ENCODE measurements around the gene CACNA1S.

The CACNA1S gene

DNA sequence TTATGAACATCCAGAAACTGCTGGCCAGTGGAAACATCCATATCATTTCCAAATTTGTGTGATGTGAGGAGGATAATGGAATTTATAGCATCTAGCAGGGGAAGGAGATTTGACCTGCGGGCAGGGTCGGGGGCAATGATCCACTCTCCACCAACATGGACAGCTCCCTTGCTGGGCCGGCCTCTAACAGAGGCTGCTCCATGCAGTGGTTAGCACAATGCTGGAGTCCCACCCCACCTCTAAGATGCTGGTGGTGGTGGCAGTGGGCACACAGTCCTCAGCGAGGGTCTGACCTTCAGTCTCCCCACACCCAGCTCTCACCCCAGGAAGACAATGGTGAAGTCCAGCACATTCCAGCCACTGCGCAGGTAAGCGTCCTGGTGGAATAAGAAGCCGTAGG lies 18.7 kb downstream of the CACNA1S start:
- no peak for DNase-seq (ENCODE audit: low read depth in 3 of 3)

DNA sequence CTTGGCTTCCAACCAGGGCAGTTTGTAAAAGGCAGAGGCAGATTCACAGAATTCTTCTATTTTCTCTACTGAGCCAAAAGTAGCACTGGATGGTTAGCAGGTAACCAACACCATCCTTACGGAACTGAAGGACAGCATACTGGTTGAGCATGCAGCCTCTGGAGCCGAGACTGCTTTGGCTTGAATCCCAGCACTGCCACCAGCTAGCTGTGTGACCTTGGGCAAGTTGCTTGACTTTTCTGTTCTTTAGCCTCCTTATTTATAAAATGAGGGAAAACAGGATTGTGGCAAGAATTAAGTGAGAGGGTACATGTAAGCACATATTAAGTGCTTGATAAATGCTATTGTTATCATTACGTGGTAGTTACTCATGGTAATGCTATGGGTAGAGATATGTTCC lies 19.5 kb downstream of the CACNA1S start:
- no peak for DNase-seq (ENCODE audit: low read depth in 3 of 3)

GRCh38 chr1:201091256-201091655 lies 21.0 kb downstream of the CACNA1S start:
- DNase-seq (ENCODE audit: low read depth in 3 of 3), result no peak

- no peak for DNase-seq (ENCODE audit: low read depth in 3 of 3)
Observed at GRCh38 chr1:201090541-201090940, 21.7 kb downstream of the CACNA1S start.

DNA sequence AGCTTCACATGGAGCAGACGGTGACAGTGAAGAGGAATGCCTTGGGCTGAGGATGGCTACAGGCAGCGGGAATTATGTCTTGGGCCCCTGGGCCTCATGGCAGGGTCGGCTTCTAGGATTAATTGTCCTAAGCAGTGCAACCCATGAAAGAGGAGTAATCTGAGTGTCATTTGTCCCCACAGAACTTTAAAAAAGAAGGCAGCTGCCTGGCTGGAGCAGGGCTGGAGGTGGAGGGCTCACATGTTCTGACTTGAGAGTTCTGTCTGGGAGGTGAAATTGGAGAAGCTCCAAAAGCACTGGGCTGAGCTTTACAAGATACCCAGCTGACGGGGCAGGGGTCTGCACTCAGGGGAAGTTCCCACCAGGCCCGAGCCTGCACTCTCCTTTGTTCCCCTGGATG lies 22.6 kb downstream of the CACNA1S start:
- DNase-seq (ENCODE audit: low read depth in 3 of 3), result no peak

DNA sequence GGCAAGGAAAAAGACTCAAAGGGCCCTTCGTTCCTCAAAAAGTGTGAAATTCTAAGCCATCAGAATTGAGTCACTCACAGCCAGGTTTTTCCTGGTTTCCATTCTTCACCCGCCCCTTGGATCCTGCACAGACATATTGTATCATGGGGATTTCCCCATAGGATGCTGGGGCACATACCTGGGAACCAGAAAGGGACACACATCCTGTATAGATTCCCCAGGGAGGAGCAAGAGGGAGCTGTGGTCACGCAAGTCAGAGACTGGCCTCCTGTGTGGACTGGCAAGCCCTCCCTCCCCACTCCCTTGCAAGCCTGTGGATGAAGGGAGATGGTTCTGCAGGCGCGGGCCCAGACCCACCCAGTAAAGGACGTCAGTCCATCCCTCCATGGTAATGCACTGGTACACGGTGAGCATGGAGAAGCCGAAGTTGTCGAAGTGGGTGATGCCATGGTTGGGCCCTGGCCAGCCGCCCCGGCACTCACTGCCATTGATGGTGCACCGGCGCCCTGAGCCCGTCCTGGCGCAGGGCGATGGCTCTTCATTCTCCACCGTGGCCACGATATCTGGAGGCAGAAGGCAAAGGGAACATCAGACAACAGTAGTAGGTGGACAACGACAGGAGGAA lies 23.2 kb downstream of the CACNA1S start:
- DNase-seq (ENCODE audit: low read depth in 3 of 3), result no peak

- DNase-seq (ENCODE audit: low read depth in 3 of 3), result no peak
Observed at GRCh38 chr1:201088395-201088794, 23.8 kb downstream of the CACNA1S start.

- DNase-seq (ENCODE audit: low read depth in 3 of 3), result peak; percentile 9 to 13 (median 13)
Observed at GRCh38 chr1:201085902-201086735, 26.1 kb downstream of the CACNA1S start.

DNA sequence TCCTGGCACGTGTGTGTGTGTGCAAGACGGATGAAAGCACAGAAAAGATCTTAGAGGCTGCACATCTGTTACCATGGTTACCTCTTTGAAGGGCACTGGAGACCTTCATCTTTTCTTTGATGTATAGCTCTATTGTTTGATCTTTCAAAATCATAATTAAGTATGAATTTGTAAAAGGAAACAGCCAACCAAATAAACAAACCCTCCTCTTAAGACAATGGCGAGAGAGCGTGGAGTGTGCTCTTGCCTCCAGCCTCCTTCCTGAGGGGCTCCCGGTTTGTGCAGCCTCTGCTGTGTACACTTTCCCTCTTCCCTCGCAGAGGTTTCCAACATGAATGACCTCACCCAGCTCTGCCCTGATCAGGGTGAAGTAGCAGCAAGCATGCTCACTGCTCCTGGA lies 27.9 kb downstream of the CACNA1S start:
- no peak for DNase-seq (ENCODE audit: low read depth in 3 of 3)

GRCh38 chr1:201083741-201084140 lies 28.5 kb downstream of the CACNA1S start:
- no peak for DNase-seq (ENCODE audit: low read depth in 3 of 3)

- no peak for DNase-seq (ENCODE audit: low read depth in 3 of 3)
Observed at GRCh38 chr1:201080135-201080534, 32.1 kb downstream of the CACNA1S start.

DNA sequence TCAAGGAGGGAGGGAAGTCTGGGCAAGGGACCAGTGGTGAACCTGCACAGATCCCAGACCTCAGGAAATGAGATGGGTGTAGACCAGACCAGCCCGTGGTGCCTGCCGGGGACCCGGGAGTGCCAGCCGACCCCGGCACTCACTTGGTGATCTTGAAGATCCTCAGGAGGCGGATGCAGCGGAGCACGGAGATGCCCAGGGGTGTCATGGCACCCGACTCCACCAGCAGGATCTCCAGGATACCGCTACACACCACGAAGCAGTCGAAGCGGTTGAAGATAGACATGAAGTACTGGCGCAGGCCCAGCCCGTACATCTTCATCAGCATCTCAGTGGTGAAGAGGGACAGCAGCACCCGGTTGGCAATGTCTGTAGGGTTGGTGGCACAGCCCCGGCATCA lies 34.5 kb downstream of the CACNA1S start:
- DNase-seq (ENCODE audit: low read depth in 3 of 3), result no peak

DNA sequence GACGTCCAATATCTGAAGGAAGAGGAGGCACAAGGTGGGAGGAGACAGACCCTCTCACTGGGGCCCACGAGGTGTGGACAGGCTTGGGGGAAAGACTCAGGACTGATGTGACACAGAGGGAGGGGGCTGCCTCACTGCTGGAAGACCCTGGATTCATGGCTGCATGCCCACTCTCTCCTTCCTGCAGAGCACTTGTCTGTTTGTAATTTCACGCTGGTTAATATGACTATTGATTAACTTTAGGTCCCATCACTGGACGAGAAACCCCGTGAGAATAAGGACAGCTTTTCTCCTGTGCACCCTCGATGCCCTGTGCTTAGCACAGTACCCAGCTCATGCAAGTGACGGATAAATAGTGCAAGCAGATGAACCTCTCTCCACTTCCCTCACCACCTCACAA lies 35.1 kb downstream of the CACNA1S start:
- DNase-seq (ENCODE audit: low read depth in 3 of 3), result no peak

GRCh38 chr1:201076092-201076491 lies 36.1 kb downstream of the CACNA1S start:
- no peak for DNase-seq (ENCODE audit: low read depth in 3 of 3)

- no peak for DNase-seq (ENCODE audit: low read depth in 3 of 3)
Observed at GRCh38 chr1:201074018-201074417, 38.2 kb downstream of the CACNA1S start.

DNA sequence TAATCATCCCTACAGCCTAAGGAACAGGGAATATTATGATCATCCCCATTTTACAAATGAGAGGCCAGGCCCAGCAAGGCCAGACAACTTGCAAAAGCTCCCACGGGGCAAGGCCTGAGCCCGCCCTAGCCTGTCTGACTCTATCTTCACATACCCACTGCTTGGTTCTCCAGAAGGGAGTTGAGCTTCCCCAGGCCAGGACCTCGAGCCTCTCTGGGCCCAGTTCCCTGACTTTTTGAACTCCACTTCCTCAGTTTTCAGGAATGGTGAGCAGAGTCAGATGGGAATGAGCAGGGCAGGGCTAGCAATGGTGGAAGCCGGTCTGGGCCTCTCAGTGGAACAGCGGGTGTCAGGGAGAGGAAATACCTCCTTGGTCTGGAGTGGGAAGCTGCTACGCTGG lies 39.3 kb downstream of the CACNA1S start:
- DNase-seq (ENCODE audit: low read depth in 3 of 3), result no peak

- DNase-seq (ENCODE audit: low read depth in 3 of 3), result no peak
Observed at GRCh38 chr1:201072149-201072548, 40.1 kb downstream of the CACNA1S start.

- DNase-seq (ENCODE audit: low read depth in 3 of 3), result no peak
Observed at GRCh38 chr1:201069636-201070035, 42.6 kb downstream of the CACNA1S start.

DNA sequence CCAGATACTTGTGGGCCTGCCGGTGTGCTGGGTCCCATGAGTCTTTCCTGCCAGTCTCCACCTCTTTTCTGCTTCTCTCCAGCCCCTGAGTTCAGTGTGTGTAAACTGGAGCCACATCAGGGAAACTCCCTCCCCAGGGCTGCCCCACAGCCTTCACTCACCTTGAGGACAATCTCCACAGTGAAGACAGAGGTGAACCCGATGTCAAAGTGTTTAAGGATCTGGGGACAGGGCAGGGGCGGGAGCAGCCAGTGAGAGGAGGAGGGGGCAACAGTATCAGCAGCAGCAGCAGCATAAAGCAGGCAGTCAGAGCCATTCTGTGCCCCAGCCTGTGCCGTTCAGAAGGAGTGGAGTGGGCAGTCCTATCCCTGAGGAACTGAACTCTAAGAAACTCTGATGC lies 43.2 kb downstream of the CACNA1S start:
- no peak for DNase-seq (ENCODE audit: low read depth in 3 of 3)

GRCh38 chr1:201066986-201067385 lies 45.2 kb downstream of the CACNA1S start:
- DNase-seq (ENCODE audit: low read depth in 3 of 3), result no peak

GRCh38 chr1:201065686-201066085 lies 46.5 kb downstream of the CACNA1S start:
- no peak for DNase-seq (ENCODE audit: low read depth in 3 of 3)

DNA sequence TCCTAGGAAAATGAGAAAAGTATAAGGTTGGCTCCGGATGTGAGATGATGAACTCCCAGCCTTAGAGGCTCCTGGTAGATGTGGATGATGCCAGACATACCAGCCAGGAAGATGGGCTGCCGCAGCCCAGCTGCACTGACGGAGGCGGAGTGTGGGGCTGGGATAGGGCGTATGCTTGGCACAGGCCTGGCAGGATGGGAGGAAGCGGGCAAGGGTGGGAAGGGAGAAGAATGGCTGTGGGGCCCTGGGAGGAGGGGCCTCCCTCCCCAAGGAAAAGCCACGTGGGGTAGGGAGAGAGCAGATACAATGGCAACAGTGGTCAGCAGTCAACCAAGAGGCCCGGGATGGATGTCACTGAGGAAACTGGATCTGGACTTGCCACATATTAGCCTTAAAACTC lies 47.4 kb downstream of the CACNA1S start:
- no peak for DNase-seq (ENCODE audit: low read depth in 3 of 3)

DNA sequence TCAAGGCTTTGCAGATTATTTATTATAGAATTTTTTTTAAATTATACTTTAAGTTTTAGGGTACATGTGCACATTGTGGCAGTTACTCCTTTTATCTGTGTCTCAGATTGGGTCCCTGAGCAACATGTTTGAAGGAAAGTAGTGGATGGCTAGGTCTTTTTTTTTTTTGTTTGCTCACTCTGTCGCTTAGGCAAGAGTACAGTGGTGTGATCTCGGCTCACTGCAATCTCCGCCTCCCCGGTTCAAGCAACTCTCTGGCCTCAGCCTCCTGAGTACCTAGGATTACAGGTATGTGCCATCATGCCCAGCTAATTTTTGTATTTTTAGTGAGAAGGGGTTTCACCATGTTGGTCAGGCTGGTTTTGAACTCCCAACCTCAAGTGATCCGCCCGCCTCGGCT lies 49.1 kb downstream of the CACNA1S start:
- DNase-seq (ENCODE audit: low read depth in 3 of 3), result no peak
